ENCODE data around the gene RNF44. TPM values are rescaled to one million over a fixed set of nuclear protein-coding genes. Genes with fewer than 3 reads are reported as not detected.
"Not testable (repeated sequence)": the region's sequence is repeated elsewhere in the genome, so short reads cannot be mapped to it uniquely, and the experiment has no call there.

The RNF44 gene
- total RNA-seq, 4 donors from 2014 or later, result 11.3 to 22.2 (median 18.7) TPM

DNA sequence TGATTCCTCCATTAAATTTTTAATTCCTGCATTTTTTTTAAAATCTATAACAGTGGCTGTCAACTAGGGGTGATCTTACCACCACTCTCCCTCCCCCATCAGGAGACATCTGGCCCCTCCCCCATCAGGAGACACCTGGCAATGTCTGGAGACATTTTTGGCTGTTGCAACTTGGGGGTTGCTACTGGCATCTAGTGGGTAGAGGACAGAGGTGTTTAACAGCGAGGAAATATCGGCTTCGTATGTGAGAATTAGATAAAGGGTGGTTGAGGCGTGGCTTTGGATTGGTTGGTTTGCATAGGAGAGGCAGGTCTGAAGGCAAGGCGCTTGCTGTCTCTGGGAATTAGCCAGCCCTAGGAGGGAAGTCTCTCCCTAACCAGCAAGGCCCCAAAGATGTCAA lies 22.5 kb upstream of the RNF44 start:
- H3K4me1 ChIP-seq, result no peaks in the 10 kb centered on the region
- WGBS, result 50% methylated on average over 5 of the region's 5 CpGs
- H3K27me3 ChIP-seq, result peaks cover 0 to 56% (median 0%) of the 10 kb centered on the region in 4 donors
- no peaks in the 10 kb centered on the region for H3K36me3 ChIP-seq
- no peak for DNase-seq (ENCODE audit: extremely low spot score)
- no peak overlapping the region for H3K4me3 ChIP-seq
- TF ChIP-seq, protein P1, sequence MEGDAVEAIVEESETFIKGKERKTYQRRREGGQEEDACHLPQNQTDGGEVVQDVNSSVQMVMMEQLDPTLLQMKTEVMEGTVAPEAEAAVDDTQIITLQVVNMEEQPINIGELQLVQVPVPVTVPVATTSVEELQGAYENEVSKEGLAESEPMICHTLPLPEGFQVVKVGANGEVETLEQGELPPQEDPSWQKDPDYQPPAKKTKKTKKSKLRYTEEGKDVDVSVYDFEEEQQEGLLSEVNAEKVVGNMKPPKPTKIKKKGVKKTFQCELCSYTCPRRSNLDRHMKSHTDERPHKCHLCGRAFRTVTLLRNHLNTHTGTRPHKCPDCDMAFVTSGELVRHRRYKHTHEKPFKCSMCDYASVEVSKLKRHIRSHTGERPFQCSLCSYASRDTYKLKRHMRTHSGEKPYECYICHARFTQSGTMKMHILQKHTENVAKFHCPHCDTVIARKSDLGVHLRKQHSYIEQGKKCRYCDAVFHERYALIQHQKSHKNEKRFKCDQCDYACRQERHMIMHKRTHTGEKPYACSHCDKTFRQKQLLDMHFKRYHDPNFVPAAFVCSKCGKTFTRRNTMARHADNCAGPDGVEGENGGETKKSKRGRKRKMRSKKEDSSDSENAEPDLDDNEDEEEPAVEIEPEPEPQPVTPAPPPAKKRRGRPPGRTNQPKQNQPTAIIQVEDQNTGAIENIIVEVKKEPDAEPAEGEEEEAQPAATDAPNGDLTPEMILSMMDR (IDR thresholded peaks at IDR 0.05), result no peak
- TF ChIP-seq POLR2A (IDR thresholded peaks at IDR 0.05; ENCODE audit: low read depth) (no peak), POLR2AphosphoS5 (IDR thresholded peaks at IDR 0.05) (no peak), EP300 (IDR thresholded peaks at IDR 0.05) (no peak)
- no peaks in the 10 kb centered on the region for H3K9me3 ChIP-seq
- intact Hi-C loops (cut with DNase I), result no loop called here
- H3K27ac ChIP-seq (replicated peaks in 1 of 4), result no peak overlapping the region

DNA sequence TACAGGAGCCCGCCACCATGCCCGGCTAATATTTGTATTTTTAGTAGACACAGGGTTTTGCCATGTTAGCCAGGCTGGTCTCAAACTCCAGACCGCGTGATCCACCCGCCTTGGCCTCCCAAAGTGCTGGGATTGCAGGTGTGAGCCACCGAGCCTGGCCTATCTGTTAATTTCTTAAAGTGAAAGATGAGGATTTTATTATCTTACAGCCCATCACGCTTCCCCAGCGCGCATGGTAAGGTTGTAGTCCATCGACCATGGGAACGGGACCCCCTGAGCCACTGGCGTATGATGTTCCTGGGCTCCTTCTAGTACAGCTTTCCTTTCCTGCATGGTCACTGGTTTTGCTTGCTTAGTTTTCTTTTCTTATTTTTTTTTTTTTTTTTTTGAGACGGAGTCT lies 20.6 kb upstream of the RNF44 start:
- no peak for TF ChIP-seq POLR2AphosphoS5 (IDR thresholded peaks at IDR 0.05)
- TF ChIP-seq EP300 (IDR thresholded peaks at IDR 0.05), result no peak
- TF ChIP-seq POLR2A (IDR thresholded peaks at IDR 0.05; ENCODE audit: low read depth), result no peak
- TF ChIP-seq, protein P1 (IDR thresholded peaks at IDR 0.05), result no peak
- WGBS, result 95% methylated on average over 13 of the region's 13 CpGs
- intact Hi-C loops (cut with DNase I), result no loop called here
- peaks cover 0 to 67% (median 4%) of the 10 kb centered on the region in 4 donors for H3K27me3 ChIP-seq
- no peaks in the 10 kb centered on the region for H3K9me3 ChIP-seq
- DNase-seq (ENCODE audit: extremely low spot score), result no peak
- H3K4me1 ChIP-seq, result no peaks in the 10 kb centered on the region
- no peak overlapping the region for H3K4me3 ChIP-seq
- no peak overlapping the region for H3K27ac ChIP-seq (replicated peaks in 1 of 4)
- H3K36me3 ChIP-seq, result no peaks in the 10 kb centered on the region

DNA sequence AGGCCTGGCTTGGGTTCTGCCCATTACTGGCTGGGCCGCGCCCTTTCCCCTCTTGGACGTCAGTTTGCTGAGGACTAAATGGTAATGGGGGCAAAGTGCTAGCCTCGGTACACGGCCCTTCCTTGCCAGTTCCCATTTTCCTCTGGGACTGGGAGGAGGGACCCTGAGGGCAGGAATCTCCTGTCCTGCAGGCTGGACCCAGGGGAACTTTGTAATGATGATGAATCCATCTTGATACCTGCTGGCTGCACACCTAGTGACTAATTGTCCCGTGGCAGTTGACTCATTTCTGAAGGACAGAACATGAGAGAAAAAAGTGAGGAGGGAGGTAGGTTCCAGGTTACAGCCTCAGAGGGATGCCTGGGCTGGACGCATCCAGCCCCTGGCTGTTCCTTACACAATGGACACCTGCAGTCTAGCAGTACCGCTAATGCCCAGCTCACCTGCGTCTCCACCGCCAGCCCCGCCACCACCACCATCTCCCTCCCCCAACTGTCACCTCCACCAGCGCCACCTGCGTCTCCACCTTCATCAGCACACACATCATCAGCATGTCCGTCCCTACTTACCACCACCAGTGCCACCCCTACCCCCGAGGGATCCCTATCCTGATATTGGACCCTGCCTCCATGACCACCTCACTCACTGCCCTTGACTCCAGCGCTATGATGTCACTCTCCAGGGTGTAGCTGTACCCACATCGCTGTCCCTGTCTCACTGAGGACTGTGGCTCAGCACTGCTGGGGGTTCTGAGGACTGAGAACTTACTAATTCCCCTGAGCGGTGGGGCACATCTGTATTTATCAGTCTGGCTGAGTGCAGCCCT lies 16.3 kb upstream of the RNF44 start:
- Histone ChIP-seq H3K9me3 (no peaks in the 10 kb centered on the region), H3K27ac (replicated peaks in 1 of 4) (no peak overlapping the region), H3K4me1 (peaks cover 0 to under 1% (median 0%) of the 10 kb centered on the region in 4 donors), H3K4me3 (no peak overlapping the region), H3K36me3 (no peaks in the 10 kb centered on the region), H3K27me3 (peaks cover 0 to 46% (median 4%) of the 10 kb centered on the region in 4 donors)
- no peak for DNase-seq (ENCODE audit: extremely low spot score)
- 71% methylated on average over 17 of the region's 18 CpGs for WGBS
- no peak for TF ChIP-seq POLR2AphosphoS5 (IDR thresholded peaks at IDR 0.05)
- intact Hi-C loops (cut with DNase I), result no loop called here

DNA sequence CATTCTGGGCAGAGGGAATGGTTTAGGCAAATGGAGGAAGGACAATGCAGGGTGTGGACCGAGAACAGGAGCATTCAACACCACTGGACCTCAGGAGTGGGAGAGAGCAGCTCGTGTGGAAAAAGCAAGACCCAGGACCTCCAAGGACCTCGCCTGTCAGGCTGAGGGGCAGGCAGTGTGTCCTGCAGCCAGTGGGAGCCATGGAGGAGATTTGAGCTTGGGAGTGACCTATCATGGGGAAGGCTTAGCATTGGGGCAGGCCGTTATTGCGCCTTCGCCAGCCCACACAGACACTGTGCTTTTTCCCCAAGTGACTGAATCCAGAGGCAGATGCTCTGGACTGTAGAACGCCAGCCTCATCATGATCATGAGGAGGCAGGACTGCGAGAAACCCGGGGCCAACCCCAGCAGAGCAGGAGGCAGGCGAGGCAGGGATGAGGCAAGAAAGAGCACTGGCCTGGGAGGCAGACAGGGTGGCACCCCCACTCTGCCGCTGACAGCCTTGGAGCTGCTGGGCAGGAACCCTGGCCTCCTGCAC lies 15.2 kb upstream of the RNF44 start:
- no peak for DNase-seq (ENCODE audit: extremely low spot score)
- WGBS, result 76% methylated on average over 9 of the region's 11 CpGs
- Histone ChIP-seq H3K4me1 (peaks cover 0 to 12% (median 9%) of the 10 kb centered on the region in 4 donors), H3K27ac (replicated peaks in 1 of 4) (no peak overlapping the region), H3K9me3 (no peaks in the 10 kb centered on the region), H3K27me3 (peaks cover 0 to 38% (median 4%) of the 10 kb centered on the region in 4 donors), H3K4me3 (no peak overlapping the region), H3K36me3 (no peaks in the 10 kb centered on the region)
- intact Hi-C loops (cut with DNase I), result no loop called here
- no peak for TF ChIP-seq POLR2A (IDR thresholded peaks at IDR 0.05; ENCODE audit: low read depth)
- TF ChIP-seq, protein P1 (IDR thresholded peaks at IDR 0.05), result no peak

DNA sequence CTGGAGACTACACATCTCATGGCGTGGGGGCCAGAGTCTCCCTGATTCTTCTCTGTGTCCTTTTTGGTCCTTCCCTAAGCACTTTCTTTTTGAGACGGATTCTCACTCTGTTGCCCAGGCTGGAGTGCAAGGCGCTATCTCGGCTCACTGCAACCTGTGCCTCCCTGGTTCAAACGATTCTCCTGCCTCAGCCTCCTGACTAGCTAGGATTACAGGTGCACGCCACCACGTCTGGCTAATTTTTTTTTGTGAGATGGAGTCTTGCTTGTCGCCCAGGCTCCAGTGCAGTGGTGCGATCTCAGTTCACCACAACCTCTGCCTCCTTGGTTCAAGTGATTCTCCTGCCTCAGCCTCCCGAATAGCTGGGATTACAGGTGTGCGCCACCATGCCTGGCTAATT lies 13.7 kb upstream of the RNF44 start:
- Histone ChIP-seq H3K4me1 (peaks cover 0 to 15% (median 12%) of the 10 kb centered on the region in 4 donors), H3K27me3 (peaks cover 0 to 34% (median 4%) of the 10 kb centered on the region in 4 donors)
- H3K27ac ChIP-seq (replicated peaks in 1 of 4); H3K36me3 ChIP-seq; H3K9me3 ChIP-seq; H3K4me3 ChIP-seq; DNase-seq (ENCODE audit: extremely low spot score); intact Hi-C loops (cut with DNase I): not testable (repeated sequence)
- 88% methylated on average over 11 of the region's 11 CpGs for WGBS
